Naive thymus-derived CD4-positive, alpha-beta T cell (primary cell): ENCODE results near the gene CD3G. TPM values are rescaled to one million over a fixed set of nuclear protein-coding genes. Genes with fewer than 3 reads are reported as not detected.

Experiments
- ATAC-seq: fragments of 150-1000 bp; cut with Tn5 transposase; 2 replicates; pipeline ENCODE4 v1.10.0; 2021; ENCODE audit warnings: mild to moderate bottlenecking, moderate library complexity
- CTCF ChIA-PET: fragments of 350-600 bp; sonication (Branson Sonifier 250); formaldehyde crosslinking; loops from one replicate; lab custom pipeline; 2021; ENCODE audit warnings: antibody characterized with exemption; lab: Charles Lee
- POLR2A ChIA-PET: fragments of 350-600 bp; sonication (Branson Sonifier 250); formaldehyde crosslinking; loops from one replicate; lab custom pipeline; 2021; ENCODE audit warnings: antibody characterized with exemption, inconsistent platforms; lab: Charles Lee
- DNase-seq, 9 donors: peaks; one replicate each; pipeline versions ENCODE4 v3.0.0 to v3.0.0-alpha.2; 2020 to 2022; ENCODE audit warnings: mixed read lengths in 1 of 9
- H3K27ac ChIP-seq: one replicate; pipeline ENCODE4 v1.7.0; 2013; ENCODE audit warnings: mild to moderate bottlenecking, low read depth, low read length, moderate library complexity
- H3K27me3 ChIP-seq, 2 donors: one replicate each; pipeline ENCODE4 v1.7.0; 2013; ENCODE audit warnings: low read length in 2 of 2, mild to moderate bottlenecking in 2 of 2, moderate library complexity in 2 of 2; ENCODE audit not compliant: control insufficient read depth in 2 of 2, insufficient read depth in 2 of 2
- H3K36me3 ChIP-seq, 3 experiments: 1 replicate in 2 of 3; 2 replicates in 1 of 3; pipeline ENCODE4 v1.7.0; 2013; ENCODE audit warnings: low read length in 3 of 3, mild to moderate bottlenecking in 3 of 3, moderate library complexity in 1 of 3; ENCODE audit not compliant: insufficient read depth in 3 of 3, control insufficient read depth in 2 of 3
- H3K4me1 ChIP-seq, 2 donors: one replicate each; pipeline ENCODE4 v1.7.0; 2013; ENCODE audit warnings: low read length in 2 of 2, mild to moderate bottlenecking in 2 of 2, moderate library complexity in 1 of 2; ENCODE audit not compliant: control insufficient read depth in 2 of 2, insufficient read depth in 2 of 2
- H3K4me3 ChIP-seq: 2 replicates; pipeline ENCODE4 v1.7.0; 2013; ENCODE audit warnings: mild to moderate bottlenecking, low read length
- H3K9me3 ChIP-seq, 3 experiments: 1 replicate in 2 of 3; 2 replicates in 1 of 3; pipeline ENCODE4 v1.7.0; 2013; ENCODE audit warnings: low read length in 3 of 3; ENCODE audit not compliant: control insufficient read depth in 2 of 3
- H3K27ac Mint-ChIP-seq, 9 donors: one replicate each; pipeline ENCODE4 v1.8.0; 2020 to 2022; ENCODE audit warnings: mixed read lengths in 9 of 9, mild to moderate bottlenecking in 8 of 9, moderate library complexity in 5 of 9, inconsistent platforms in 2 of 9
- H3K27me3 Mint-ChIP-seq, 5 donors: one replicate each; pipeline ENCODE4 v1.8.0; 2021 to 2022; ENCODE audit warnings: mixed read lengths in 5 of 5, mild to moderate bottlenecking in 1 of 5
- H3K36me3 Mint-ChIP-seq, 5 donors: one replicate each; pipeline ENCODE4 v1.8.0; 2020 to 2022; ENCODE audit warnings: mixed read lengths in 5 of 5, mild to moderate bottlenecking in 3 of 5, inconsistent platforms in 1 of 5
- H3K4me1 Mint-ChIP-seq, 7 donors: one replicate each; pipeline ENCODE4 v1.8.0; 2020 to 2022; ENCODE audit warnings: mixed read lengths in 7 of 7, mild to moderate bottlenecking in 3 of 7, inconsistent platforms in 1 of 7
- H3K4me3 Mint-ChIP-seq, 10 donors: one replicate each; pipeline ENCODE4 v1.8.0; 2020 to 2022; ENCODE audit warnings: mild to moderate bottlenecking in 10 of 10, mixed read lengths in 10 of 10, moderate library complexity in 6 of 10, inconsistent platforms in 2 of 10
- H3K9me3 Mint-ChIP-seq, 11 donors: one replicate each; pipeline ENCODE4 v1.8.0; 2020 to 2022; ENCODE audit warnings: mixed read lengths in 11 of 11, mild to moderate bottlenecking in 4 of 11, inconsistent platforms in 1 of 11, moderate library complexity in 1 of 11
- intact Hi-C, 2 donors: fragments of 100-400 bp; cut with micrococcal nuclease; formaldehyde crosslinking; loops; one replicate each; pipeline ENCODE4 v1.15.1; 2023
- polyA plus RNA-seq, 2 donors: library from polyadenylated mRNA; unstranded; fragments of 300-500 nt; fragmentation: Illumina TruSeq; gene quantifications; one replicate each; pipeline ENCODE4 v1.2.3, GENCODE V29; 2021
- total RNA-seq, 6 experiments: library from RNA in 5 of 6; stranded (reverse) in 5 of 6; gene quantifications; 1 replicate in 5 of 6; 2 replicates in 1 of 6; pipeline ENCODE4 v1.2.3 and lab custom pipeline; 2021 to 2026

CD3G gene
- total RNA-seq = 100 to 1,000 TPM; 122 to 220 (median 192) TPM
- 100 to 1,000 TPM; 333 to 459 TPM for polyA plus RNA-seq
- total RNA-seq (lab: John Stamatoyannopoulos, UW) = 129 reads per million, percentile 88 among the genes with 10 or more reads in this experiment

DNA sequence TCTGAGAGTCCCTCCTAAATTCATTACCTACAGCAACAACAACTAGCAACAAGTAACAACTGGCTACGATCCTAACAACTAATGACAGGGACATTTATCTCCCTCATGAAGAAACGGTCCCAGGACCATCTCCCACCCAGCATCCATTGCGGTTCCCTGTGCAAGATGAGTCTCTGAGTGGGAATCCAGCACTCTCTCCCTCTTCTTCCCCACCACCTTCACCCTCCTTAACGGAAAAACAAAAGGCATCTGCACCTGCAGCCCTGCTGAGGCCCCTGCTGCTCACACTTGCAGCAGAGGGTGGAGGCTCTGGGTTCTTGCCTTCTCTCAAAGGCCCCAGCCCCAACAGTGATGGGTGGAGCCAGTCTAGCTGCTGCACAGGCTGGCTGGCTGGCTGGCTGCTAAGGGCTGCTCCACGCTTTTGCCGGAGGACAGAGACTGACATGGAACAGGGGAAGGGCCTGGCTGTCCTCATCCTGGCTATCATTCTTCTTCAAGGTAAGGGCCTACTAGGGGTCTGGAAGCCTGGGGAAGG, at the start of gene CD3G:
CD3G (plus strand) TSS at position 364 of the 535 bp plus-strand sequence; CDS start at position 444, 80 bp downstream.
- ChIA-PET POLR2A (interaction anchor here (0.7 to 1.6 kb wide), 3 partner anchors 9 to 130 kb away, joined by 3 to 6 read pairs (median 4); no protein-coding TSS in a partner anchor), CTCF (interaction anchor here (0.9 to 7.8 kb wide), 3 partner anchors 10 to 42 kb away, joined by 3 to 74 read pairs (median 11); partner anchors contain the start of gene CD3E)
- H3K27ac ChIP-seq = peak within 1 kb of the TSS; percentile 96
- H3K36me3 Mint-ChIP-seq = peaks cover 25 to 61% (median 51%) of the 10 kb centered on the region in 5 donors
- peaks cover 0 to 1% (median 0%) of the 10 kb centered on the region in 11 donors for H3K9me3 Mint-ChIP-seq
- intact Hi-C loops = loop anchor here (1.0 to 5.0 kb wide), 8 partner anchors 9 to 583 kb away; partner anchors contain the start of genes UBE4A (in 2 of the 2), ARCN1 (in 1 of the 2), BCL9L (in 1 of the 2) and IL10RA (in 1 of the 2)
- H3K9me3 ChIP-seq = no peaks in the 10 kb centered on the region
- H3K36me3 ChIP-seq = peaks cover 0 to 20% (median 5%) of the 10 kb centered on the region in 3 experiments
- no peaks in the 10 kb centered on the region for H3K27me3 ChIP-seq
- DNase-seq (peak; percentile 39 to 83 (median 77)), ATAC-seq (peak; percentile 88)
- H3K4me3 ChIP-seq = peak within 1 kb of the TSS; percentile 88
- peaks cover 22 to 35% of the 10 kb centered on the region in 2 donors for H3K4me1 ChIP-seq
- peaks cover 43 to 77% (median 65%) of the 10 kb centered on the region in 7 donors for H3K4me1 Mint-ChIP-seq
- H3K27me3 Mint-ChIP-seq = no peaks in the 10 kb centered on the region
- H3K4me3 Mint-ChIP-seq = peak within 1 kb of the TSS; percentile 89 to 98 (median 96)
- peak within 1 kb of the TSS; percentile 84 to 100 (median 98) for H3K27ac Mint-ChIP-seq

DNA sequence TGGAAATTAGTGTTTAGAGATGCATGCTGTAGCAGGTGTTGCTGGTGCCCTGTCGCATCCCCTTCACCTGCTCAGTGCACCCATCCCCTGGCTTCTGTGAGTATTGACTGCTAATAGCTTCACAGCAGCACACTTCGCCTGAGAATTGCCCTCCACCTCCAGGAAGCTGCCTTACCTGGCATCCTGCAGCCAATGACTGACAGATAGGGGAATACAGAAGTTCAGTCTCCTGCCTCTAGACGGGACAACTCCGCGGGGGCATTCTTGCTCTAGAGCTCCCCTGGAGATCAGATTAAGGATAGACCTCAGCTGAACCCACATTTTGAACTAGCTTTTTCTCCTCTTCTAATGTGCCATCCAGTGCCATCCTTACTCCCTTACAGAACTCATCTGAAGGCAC, 48.9 kb upstream of the CD3G start:
- POLR2A ChIA-PET = interaction anchor here (0.7 to 2.9 kb wide), 12 partner anchors 10 to 99 kb away, joined by 3 to 26 read pairs (median 4); partner anchors contain the start of genes CD3E, MPZL3 and UBE4A
- DNase-seq = no peak
- H3K4me3 ChIP-seq = no peak overlapping the region
- H3K27me3 Mint-ChIP-seq = no peaks in the 10 kb centered on the region
- no peaks in the 10 kb centered on the region for H3K36me3 ChIP-seq
- H3K27me3 ChIP-seq = no peaks in the 10 kb centered on the region
- H3K4me1 ChIP-seq = peaks cover 0 to 17% of the 10 kb centered on the region in 2 donors
- H3K27ac ChIP-seq = no peak overlapping the region
- CTCF ChIA-PET = interaction anchor here (0.7 to 3.4 kb wide), 33 partner anchors 10 to 193 kb away, joined by 3 to 39 read pairs (median 6); partner anchors contain the start of genes CD3D, CD3E, JAML and MPZL2
- no peaks in the 10 kb centered on the region for H3K36me3 Mint-ChIP-seq
- peak overlapping the region in 5 of 9 donors; percentile 43 to 84 (median 67) for H3K27ac Mint-ChIP-seq
- intact Hi-C loops = loop anchor here in 1 of 2 donors (10.0 kb wide), 1 partner anchor 270 kb away; the partner anchor contains the start of gene IFT46
- peaks cover 0 to 1% (median 0%) of the 10 kb centered on the region in 11 donors for H3K9me3 Mint-ChIP-seq
- H3K9me3 ChIP-seq = no peaks in the 10 kb centered on the region
- ATAC-seq = no peak
- H3K4me3 Mint-ChIP-seq = no peak overlapping the region
- peaks cover 16 to 31% (median 28%) of the 10 kb centered on the region in 7 donors for H3K4me1 Mint-ChIP-seq

DNA sequence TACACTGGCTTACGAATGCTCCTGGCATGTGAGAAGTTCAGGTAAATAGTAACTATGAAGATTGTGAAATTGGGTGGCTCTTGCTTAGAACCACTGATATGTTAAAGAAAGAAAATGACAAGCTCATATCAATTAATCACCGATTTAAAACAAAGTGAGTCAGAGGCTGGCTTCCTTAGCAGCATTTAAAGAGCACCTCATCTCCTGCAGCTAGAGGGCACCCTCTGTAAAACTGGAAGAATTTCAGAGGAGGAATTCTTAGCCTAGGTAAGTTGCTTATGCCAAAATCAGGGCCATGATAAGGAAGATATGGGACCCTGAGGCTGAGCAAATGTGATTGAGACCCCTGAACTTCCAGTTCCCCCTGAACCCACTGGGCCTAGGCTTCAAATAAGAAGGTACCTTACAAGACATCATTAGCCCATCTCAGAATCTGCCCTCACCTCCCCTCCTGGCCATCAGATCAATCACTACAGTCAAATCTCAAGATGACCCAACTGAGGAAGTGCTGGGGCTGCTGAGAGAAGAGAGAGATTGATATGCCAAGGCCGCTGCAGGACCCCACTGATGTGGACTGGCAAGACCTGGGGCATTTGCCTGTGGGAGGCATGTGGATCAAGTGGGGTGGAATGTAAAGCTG, 48.2 kb upstream of the CD3G start:
- Mint-ChIP-seq H3K9me3 (peaks cover 0 to 1% (median 0%) of the 10 kb centered on the region in 11 donors), H3K27ac (peak overlapping the region; percentile 39 to 84 (median 61))
- peak in 7 of 9 donors; percentile 38 to 60 (median 52) for DNase-seq

DNA sequence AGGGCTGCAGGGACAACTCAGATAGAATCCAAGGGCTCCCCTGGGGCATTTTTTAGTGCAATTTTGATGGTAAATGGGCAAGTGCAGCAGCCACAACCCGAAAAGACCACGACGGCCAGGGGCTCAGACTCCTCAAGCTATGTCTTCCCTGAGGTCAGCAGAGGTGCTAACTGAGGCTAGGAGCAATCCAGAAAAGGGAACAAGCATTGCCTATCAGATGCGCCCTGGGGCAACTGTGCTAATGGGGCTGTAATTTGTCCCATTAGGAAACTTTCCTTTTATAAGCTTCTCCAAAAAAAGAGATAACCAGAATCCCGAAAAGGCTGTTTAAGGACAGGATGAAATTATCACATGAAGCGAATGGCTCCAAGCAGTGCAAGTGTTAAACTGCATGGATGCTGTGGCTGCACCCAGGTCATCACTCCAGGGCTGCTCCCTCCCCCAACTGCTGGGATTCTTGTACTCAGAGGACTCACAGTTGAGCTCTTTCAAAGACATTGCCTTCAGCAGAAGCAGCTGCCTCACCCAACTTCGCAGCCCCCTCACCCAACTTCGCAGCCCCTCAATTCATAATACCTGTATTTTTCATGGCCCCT, 42.4 kb upstream of the CD3G start:
- no peaks in the 10 kb centered on the region for H3K27me3 Mint-ChIP-seq
- CTCF ChIA-PET = interaction anchor here (0.9 to 8.6 kb wide), 6 partner anchors 10 to 49 kb away, joined by 3 to 90 read pairs (median 6); partner anchors contain the start of genes CD3D and CD3G
- H3K9me3 Mint-ChIP-seq = no peaks in the 10 kb centered on the region
- Histone ChIP-seq H3K4me3 (no peak overlapping the region), H3K27ac (no peak overlapping the region), H3K27me3 (no peaks in the 10 kb centered on the region), H3K9me3 (no peaks in the 10 kb centered on the region), H3K4me1 (peaks cover 19 to 39% of the 10 kb centered on the region in 2 donors), H3K36me3 (no peaks in the 10 kb centered on the region)
- peak overlapping the region in 4 of 10 donors; percentile 19 to 99 (median 70) for H3K4me3 Mint-ChIP-seq
- peak overlapping the region in 8 of 9 donors; percentile 43 to 100 (median 100) for H3K27ac Mint-ChIP-seq
- ATAC-seq (no peak), DNase-seq (no peak)
- POLR2A ChIA-PET = interaction anchor here (1.2 to 5.2 kb wide), 2 partner anchors 8 to 103 kb away, joined by 3 to 31 read pairs; no protein-coding TSS in a partner anchor
- H3K4me1 Mint-ChIP-seq = peaks cover 30 to 68% (median 53%) of the 10 kb centered on the region in 7 donors
- H3K36me3 Mint-ChIP-seq = peaks cover 5 to 18% (median 13%) of the 10 kb centered on the region in 5 donors
- intact Hi-C loops = loop anchor here in 1 of 2 donors (5.0 kb wide), 1 partner anchor 266 kb away; the partner anchor contains the start of gene IFT46

More for the DNA sequence above, 48.2 kb upstream of the CD3G start:
- Mint-ChIP-seq H3K4me1 (peaks cover 13 to 34% (median 30%) of the 10 kb centered on the region in 7 donors), H3K4me3 (no peak overlapping the region), H3K27me3 (no peaks in the 10 kb centered on the region), H3K36me3 (no peaks in the 10 kb centered on the region)
- H3K27me3 ChIP-seq = no peaks in the 10 kb centered on the region
- no peaks in the 10 kb centered on the region for H3K9me3 ChIP-seq
- intact Hi-C loops = loop anchor here (1.0 to 10.0 kb wide), 4 partner anchors 8 to 269 kb away; partner anchors contain the start of genes CD3E (in 2 of the 2) and IFT46 (in 1 of the 2)
- ChIA-PET CTCF (interaction anchor here (0.7 to 3.4 kb wide), 32 partner anchors 9 to 192 kb away, joined by 3 to 39 read pairs (median 6); partner anchors contain the start of genes CD3D, CD3E, JAML and MPZL2), POLR2A (interaction anchor here (0.7 to 2.9 kb wide), 13 partner anchors 9 to 100 kb away, joined by 3 to 26 read pairs (median 4); partner anchors contain the start of genes CD3E, MPZL3 and UBE4A)
- H3K36me3 ChIP-seq = no peaks in the 10 kb centered on the region
- peaks cover 0 to 15% of the 10 kb centered on the region in 2 donors for H3K4me1 ChIP-seq
- peak; percentile 74 for ATAC-seq
- H3K4me3 ChIP-seq = no peak overlapping the region
- peak overlapping the region; percentile 44 for H3K27ac ChIP-seq

DNA sequence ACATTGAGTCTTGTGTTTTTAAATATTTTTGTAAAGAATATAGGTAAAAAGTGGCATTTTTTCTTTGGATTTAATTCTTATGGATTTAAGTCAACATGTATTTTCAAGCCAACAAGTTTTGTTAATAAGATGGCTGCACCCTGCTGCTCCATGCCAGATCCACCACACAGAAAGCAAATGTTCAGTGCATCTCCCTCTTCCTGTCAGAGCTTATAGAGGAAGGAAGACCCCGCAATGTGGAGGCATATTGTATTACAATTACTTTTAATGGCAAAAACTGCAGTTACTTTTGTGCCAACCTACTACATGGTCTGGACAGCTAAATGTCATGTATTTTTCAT, 39.9 kb upstream of the CD3G start:
- H3K4me1 ChIP-seq = peaks cover 39 to 62% of the 10 kb centered on the region in 2 donors
- peaks cover 8% of the 10 kb centered on the region in 3 experiments for H3K36me3 ChIP-seq
- POLR2A ChIA-PET = interaction anchor here (0.6 to 4.4 kb wide), 16 partner anchors 8 to 1467 kb away, joined by 3 to 36 read pairs (median 4); partner anchors contain the start of genes APOA1, JAML, MPZL2 and MPZL3
- CTCF ChIA-PET = interaction anchor here (0.8 to 8.6 kb wide), 8 partner anchors 9 to 106 kb away, joined by 3 to 90 read pairs (median 11); partner anchors contain the start of genes CD3D, CD3G, JAML and UBE4A
- peak overlapping the region; percentile 92 for H3K27ac ChIP-seq
- intact Hi-C loops = loop anchor here (1.0 to 5.0 kb wide), 8 partner anchors 8 to 263 kb away; partner anchors contain the start of genes KMT2A (in 2 of the 2), UBE4A (in 2 of the 2), IFT46 (in 1 of the 2) and MPZL3 (in 1 of the 2)
- H3K27me3 ChIP-seq = no peaks in the 10 kb centered on the region
- H3K27me3 Mint-ChIP-seq = no peaks in the 10 kb centered on the region
- no peaks in the 10 kb centered on the region for H3K9me3 Mint-ChIP-seq
- DNase-seq (no peak), ATAC-seq (peak; percentile 41)
- peak overlapping the region; percentile 97 to 100 (median 100) for H3K27ac Mint-ChIP-seq
- peaks cover 10 to 41% (median 33%) of the 10 kb centered on the region in 5 donors for H3K36me3 Mint-ChIP-seq
- peak overlapping the region; percentile 88 for H3K4me3 ChIP-seq
- peaks cover 51 to 91% (median 77%) of the 10 kb centered on the region in 7 donors for H3K4me1 Mint-ChIP-seq
- no peaks in the 10 kb centered on the region for H3K9me3 ChIP-seq
- peak overlapping the region; percentile 95 to 100 (median 99) for H3K4me3 Mint-ChIP-seq
